H1 (cell line): Measurements from ENCODE around the gene MNS1. TPM values are rescaled to one million over a fixed set of nuclear protein-coding genes. Genes with fewer than 3 reads are reported as not detected.

ENCODE experiments used
- CEBPB ChIP-seq: IDR thresholded peaks from 2 replicates; pipeline ENCODE4 v1.6.1; 2012; ENCODE audit warnings: low read depth, low read length
- KDM5A ChIP-seq: fragments of 200-600 bp; IDR thresholded peaks from 2 replicates; pipeline ENCODE4 v1.7.1; 2012; ENCODE audit warnings: mild to moderate bottlenecking, low read length, inconsistent platforms, mixed read lengths
- YY1 ChIP-seq: IDR thresholded peaks from 2 replicates; pipeline ENCODE4 v1.6.1; 2011; ENCODE audit warnings: low read depth, mild to moderate bottlenecking, low read length
- polyA plus RNA-seq, 7 experiments: library from polyadenylated mRNA; depleted of rRNA in 3 of 7; stranded (reverse) in 5 of 7; unstranded in 2 of 7; fragments of >200 nt in 5 of 7; fragments of 200-250 nt in 2 of 7; gene quantifications; 1 replicate in 5 of 7; 2 replicates in 1 of 7; 4 replicates in 1 of 7; pipeline versions ENCODE4 v1.2.1 to v1.2.3, GENCODE V29; 2011 to 2013; ENCODE audit warnings: missing spikeins in 2 of 7, mixed read lengths in 2 of 7
- total RNA-seq: library from RNA; stranded (reverse); fragmentation: NEBNext Ultra II Directional; extraction: Animal tissue kit (Norgen Biotek cat#: 25700); gene quantifications from 2 replicates; pipeline ENCODE4 v1.2.1, GENCODE V29; 2021

Gene MNS1
- total and polyA plus RNA-seq, 2 of the 8 experiments (the other 6 are each of a cell fraction or from before 2014, with no cell fraction given): 0.57 TPM; not detected in 1

DNA sequence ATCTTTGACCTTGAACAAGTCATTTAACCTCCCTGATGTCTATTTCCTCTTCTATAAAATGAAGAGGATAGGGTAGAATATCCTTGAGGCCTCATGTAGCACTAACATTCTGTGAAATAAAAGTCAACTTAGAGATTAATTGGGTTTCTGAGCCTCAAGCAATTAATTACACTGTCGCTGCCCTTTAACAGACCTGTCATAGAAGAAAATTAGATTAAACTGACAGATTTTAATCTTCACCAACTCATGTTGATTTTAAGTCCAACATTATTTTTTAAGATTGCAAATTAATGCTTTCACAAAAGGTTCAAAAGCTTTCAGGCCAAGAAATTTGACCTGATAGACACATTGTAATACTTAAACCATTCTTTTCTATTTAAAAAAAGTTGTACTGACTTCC lies 8.1 kb upstream of the MNS1 start (continued):
- TF ChIP-seq CEBPB (no peak), KDM5A (no peak), YY1 (no peak)
